Right hindlimb (tissue), 1 donor: ENCODE results near the gene LCTL.
A peak's percentile ranks its signal among the peaks of the same experiment; 100 is the strongest.

Source experiments
- DNase-seq: peaks from one replicate; pipeline ENCODE4 v3.0.0-alpha.2; 2018

Gene LCTL

GRCh38 chr15:66565741-66566144 is at the start of gene LCTL:
Gene LCTL, minus strand, starts transcription at chr15:66565998. Its CDS starts 633 bp downstream, at chr15:66565365.
- DNase-seq: peak; percentile 59

GRCh38 chr15:66614951-66615760 is 49.4 kb upstream of the LCTL start:
- no peak for DNase-seq

GRCh38 chr15:66614456-66614855 is 48.7 kb upstream of the LCTL start:
- DNase-seq: no peak

- no peak for DNase-seq
Measured at GRCh38 chr15:66613743-66614142, 47.9 kb upstream of the LCTL start.

GRCh38 chr15:66611257-66612053 is 45.7 kb upstream of the LCTL start:
- DNase-seq: peak; percentile 65

GRCh38 chr15:66609876-66610275 is 44.1 kb upstream of the LCTL start:
- DNase-seq: no peak

GRCh38 chr15:66608881-66609280 is 43.1 kb upstream of the LCTL start:
- DNase-seq: no peak

GRCh38 chr15:66608159-66608558 is 42.4 kb upstream of the LCTL start:
- no peak for DNase-seq

GRCh38 chr15:66603301-66604179 is 37.7 kb upstream of the LCTL start:
- DNase-seq: peak; percentile 66

- no peak for DNase-seq
Measured at GRCh38 chr15:66601521-66601920, 35.7 kb upstream of the LCTL start.

- no peak for DNase-seq
Measured at GRCh38 chr15:66600240-66600627, 34.4 kb upstream of the LCTL start.

- DNase-seq: no peak
Measured at GRCh38 chr15:66599536-66600239, 33.9 kb upstream of the LCTL start.

- no peak for DNase-seq
Measured at GRCh38 chr15:66598095-66598815, 32.5 kb upstream of the LCTL start.

- DNase-seq: no peak
Measured at GRCh38 chr15:66595931-66596545, 30.2 kb upstream of the LCTL start.

- DNase-seq: no peak
Measured at GRCh38 chr15:66595332-66595731, 29.5 kb upstream of the LCTL start.

- DNase-seq: no peak
Measured at GRCh38 chr15:66594836-66595235, 29.0 kb upstream of the LCTL start.

GRCh38 chr15:66594344-66594743 is 28.5 kb upstream of the LCTL start:
- no peak for DNase-seq

GRCh38 chr15:66593219-66593780 is 27.5 kb upstream of the LCTL start:
- DNase-seq: no peak

- DNase-seq: no peak
Measured at GRCh38 chr15:66592505-66593218, 26.9 kb upstream of the LCTL start.

GRCh38 chr15:66591322-66591862 is 25.6 kb upstream of the LCTL start:
- no peak for DNase-seq
